G401 (cell line): ENCODE results near the gene RASAL1. TPM values are rescaled to one million over a fixed set of nuclear protein-coding genes. Genes with fewer than 3 reads are reported as not detected.

ENCODE experiments used
- DNase-seq: peaks from one replicate; pipeline ENCODE4 v3.0.0-alpha.2; 2015; ENCODE audit warnings: low spot score
- in situ Hi-C: cut with HindIII; loops from 2 replicates; pipeline ENCODE4 v1.10.0; 2016; ENCODE audit warnings: low sequenced_read_pairs, mixed read lengths
- total RNA-seq: library from RNA; depleted of rRNA; stranded (reverse); fragments of >200 nt; shearing (Covaris generic); gene quantifications from 2 replicates; pipeline ENCODE4 v1.2.3, GENCODE V29; 2014

Gene RASAL1
- total RNA-seq, 1 experiment from 2014 or later = 3.1 TPM

GRCh38 chr12:113066813-113067400 lies 68.7 kb downstream of the RASAL1 start:
- in situ Hi-C loops = loop anchor here (25.0 kb wide), 1 partner anchor 95 kb away; no protein-coding TSS in a partner anchor

DNA sequence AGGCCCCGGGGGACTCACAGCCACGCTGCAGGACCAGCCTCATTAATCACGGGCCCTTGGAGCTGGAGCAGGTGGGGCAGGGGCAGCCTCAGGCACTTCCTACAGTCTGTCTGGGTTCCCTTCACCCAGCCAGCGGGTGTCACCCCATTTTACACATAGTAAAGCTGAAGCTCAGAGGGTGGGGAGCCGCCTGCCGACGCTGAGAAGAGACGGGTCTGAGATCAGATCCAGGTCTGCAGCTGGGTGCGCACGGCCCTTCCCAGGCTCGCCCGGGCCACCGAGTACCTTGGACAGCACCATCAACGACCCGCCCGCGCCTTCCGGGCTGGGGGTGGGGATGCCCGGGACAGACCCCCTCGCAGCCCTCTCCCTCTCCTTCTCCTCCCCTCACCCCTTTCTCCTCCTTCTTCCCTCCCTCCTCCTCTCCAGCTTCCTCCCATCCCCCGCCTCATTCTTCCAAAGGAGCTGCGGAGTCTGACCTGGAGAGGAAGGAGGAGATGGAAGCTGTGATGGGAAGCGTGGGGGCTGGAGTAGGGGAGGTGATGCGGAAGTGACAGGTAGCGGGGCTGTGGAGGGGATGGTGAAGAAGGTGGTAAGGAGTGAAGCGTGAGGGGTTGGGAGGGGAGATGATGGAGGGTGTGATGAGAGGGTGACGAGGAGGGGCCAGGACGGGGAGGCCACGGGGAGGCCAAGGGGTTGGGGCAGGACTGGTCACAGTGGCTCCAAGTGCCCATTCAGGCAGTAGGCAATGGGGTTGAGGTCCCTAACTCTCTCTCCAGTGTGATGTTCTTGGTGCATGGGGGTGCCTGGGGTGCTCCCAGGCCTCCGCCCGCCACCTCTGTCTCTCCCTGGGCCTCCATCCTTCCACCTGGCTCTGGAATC lies 70.2 kb downstream of the RASAL1 start:
- DNase-seq = no peak
- in situ Hi-C loops = loop anchor here (25.0 kb wide), 1 partner anchor 97 kb away; no protein-coding TSS in a partner anchor

More at GRCh38 chr12:113066813-113067400, 68.7 kb downstream of the RASAL1 start:
- DNase-seq = peak; percentile 66

DNA sequence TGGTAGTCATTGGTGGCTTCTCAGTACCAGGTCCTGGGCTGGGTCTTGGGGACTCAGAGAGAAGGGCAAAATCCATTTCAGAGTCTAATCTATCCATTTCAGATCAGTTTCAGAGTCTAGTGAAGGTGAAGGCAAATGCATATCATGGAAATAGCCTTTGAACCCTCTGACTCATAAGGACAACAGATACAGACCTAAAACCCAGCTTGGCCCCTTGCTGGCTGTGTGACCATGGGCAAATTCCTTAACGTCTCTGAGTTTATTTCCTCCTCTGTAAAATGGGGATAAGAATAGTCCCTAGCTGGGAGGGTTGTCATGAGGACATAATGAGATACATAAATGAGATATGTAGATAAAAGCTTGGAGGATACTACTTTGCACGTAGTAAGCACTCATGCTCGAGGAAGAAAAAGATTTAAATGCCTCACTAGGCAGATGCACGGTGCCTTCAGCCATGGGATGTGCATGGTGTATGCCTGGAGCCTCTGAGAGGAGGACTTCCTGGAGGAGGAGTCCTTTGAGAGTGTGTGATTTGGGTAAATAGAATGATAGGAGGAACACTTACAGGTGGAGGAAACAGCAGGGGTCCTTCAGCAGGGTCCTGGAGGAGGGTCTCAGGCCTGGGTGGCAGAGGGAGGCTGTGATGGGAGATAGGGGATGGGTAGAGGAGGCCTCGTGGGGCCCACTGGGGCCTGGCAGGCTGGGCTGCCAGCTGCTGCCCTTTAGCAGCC lies 71.0 kb downstream of the RASAL1 start:
- in situ Hi-C loops = loop anchor here (25.0 kb wide), 1 partner anchor 98 kb away; no protein-coding TSS in a partner anchor
- no peak for DNase-seq

GRCh38 chr12:113063396-113064350 lies 71.9 kb downstream of the RASAL1 start:
- in situ Hi-C loops = loop anchor here (25.0 kb wide), 1 partner anchor 99 kb away; no protein-coding TSS in a partner anchor
- peak; percentile 30 for DNase-seq

GRCh38 chr12:113062502-113063395 lies 72.8 kb downstream of the RASAL1 start:
- DNase-seq = no peak

DNA sequence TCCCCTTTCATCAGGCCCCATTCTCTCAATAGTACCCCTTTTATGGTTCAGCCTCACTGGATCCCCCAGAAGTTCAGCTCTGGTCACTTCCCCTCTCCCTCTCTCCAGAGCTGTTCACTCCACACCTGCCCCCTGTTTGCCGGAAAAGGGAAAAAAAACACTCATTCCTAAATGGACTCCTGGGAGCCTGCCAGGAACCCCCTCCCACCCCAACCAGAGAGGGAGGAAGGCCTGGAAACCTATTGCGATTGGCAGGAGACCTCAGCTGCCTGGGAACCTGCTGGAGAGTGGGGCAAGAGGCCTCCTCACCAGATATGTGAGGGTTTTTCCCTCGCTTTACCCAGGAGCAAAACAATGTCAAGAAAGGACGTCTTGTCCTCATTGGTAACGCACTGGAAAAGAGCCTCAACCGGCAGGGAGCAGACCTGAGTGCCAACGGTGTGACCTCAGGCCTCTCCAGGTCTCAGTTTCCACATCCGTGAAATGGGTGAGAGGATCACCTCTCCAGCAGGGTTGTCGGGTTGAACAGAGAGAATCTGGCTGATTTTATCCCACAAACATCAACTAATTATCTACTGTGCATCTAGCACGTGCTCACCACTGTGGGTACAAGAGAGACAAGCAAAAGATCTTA lies 74.4 kb downstream of the RASAL1 start:
- in situ Hi-C loops = loop anchor here (25.0 kb wide), 1 partner anchor 101 kb away; no protein-coding TSS in a partner anchor
- DNase-seq = no peak

More at GRCh38 chr12:113062502-113063395, 72.8 kb downstream of the RASAL1 start:
- in situ Hi-C loops = loop anchor here (25.0 kb wide), 1 partner anchor 100 kb away; no protein-coding TSS in a partner anchor

DNA sequence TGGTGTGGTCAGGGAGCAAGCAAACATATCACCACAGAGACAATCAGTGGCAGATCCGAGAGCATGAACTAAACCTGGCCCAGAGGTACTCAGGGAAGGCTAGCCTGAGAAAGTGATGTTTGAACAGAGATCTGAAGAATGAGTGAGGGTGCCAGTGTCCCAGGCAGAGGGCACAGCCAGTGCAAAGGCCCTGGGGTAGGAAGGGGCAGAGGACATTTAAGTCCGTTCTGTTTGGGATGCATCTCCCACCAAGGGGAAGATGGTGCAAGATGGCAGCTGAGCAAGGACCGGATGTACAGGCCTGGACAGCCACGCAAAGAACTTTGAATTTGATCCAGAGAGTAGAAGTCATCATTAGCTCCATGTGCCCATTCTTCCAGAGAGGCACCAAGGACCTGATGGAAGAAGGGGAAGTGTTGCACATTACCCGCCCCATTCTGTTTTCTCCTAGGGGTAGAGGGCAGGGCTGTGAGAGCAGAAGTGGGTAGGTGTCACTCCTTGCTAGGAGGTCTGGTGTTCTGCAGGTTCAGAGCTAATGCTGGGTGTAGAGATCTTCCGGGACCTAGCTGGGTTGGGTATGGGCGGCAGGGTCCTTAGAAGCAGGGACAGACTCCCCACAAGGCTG lies 75.1 kb downstream of the RASAL1 start:
- in situ Hi-C loops = loop anchor here (25.0 kb wide), 1 partner anchor 102 kb away; no protein-coding TSS in a partner anchor
- DNase-seq = no peak

- no peak for DNase-seq
- in situ Hi-C loops = loop anchor here (25.0 kb wide), 1 partner anchor 103 kb away; no protein-coding TSS in a partner anchor
These were observed 76.4 kb downstream of the RASAL1 start for GRCh38 chr12:113059071-113059595.

- in situ Hi-C loops = loop anchor here (25.0 kb wide), 1 partner anchor 104 kb away; no protein-coding TSS in a partner anchor
- no peak for DNase-seq
These were observed 77.0 kb downstream of the RASAL1 start for GRCh38 chr12:113058553-113058952.

DNA sequence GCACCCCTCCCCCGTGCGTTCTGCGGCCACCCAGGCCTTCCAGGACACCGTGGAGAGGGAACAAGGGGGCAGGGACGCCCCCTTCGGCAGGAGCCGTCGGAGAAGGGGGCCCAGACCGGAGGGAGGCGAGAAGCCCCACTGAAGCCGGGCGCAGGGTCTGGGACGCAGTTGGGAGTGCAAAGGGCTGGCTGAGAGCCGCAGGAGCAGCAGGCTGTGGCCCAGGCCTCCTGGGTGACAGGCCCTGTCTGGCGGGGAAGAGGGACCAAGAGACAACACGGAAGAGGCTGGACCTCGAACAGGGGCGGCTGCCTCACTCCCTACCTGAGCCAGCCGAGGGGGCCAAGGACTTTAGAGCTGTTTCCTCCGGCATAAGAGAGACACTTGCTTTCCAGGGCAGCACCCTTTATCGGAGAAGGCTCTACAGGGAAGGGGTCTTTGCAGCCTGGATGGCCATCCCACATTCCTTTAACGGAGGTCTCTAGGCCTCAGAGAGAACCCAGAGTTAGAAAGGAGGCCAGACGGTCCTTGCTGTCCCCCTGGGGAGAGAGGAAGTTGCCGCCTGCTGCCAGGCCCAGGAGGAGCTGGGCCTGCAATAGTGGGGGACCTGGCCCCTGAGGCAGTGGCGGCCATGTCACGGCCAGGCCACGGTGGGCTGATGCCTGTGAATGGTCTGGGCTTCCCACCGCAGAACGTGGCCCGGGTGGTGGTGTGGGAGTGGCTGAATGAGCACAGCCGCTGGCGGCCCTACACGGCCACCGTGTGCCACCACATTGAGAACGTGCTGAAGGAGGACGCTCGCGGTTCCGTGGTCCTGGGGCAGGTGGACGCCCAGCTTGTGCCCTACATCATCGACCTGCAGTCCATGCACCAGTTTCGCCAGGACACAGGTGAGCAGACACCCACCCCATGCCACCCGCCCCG lies 77.7 kb downstream of the RASAL1 start:
- in situ Hi-C loops = loop anchor here (25.0 kb wide), 1 partner anchor 104 kb away; no protein-coding TSS in a partner anchor
- peak; percentile 53 for DNase-seq

DNA sequence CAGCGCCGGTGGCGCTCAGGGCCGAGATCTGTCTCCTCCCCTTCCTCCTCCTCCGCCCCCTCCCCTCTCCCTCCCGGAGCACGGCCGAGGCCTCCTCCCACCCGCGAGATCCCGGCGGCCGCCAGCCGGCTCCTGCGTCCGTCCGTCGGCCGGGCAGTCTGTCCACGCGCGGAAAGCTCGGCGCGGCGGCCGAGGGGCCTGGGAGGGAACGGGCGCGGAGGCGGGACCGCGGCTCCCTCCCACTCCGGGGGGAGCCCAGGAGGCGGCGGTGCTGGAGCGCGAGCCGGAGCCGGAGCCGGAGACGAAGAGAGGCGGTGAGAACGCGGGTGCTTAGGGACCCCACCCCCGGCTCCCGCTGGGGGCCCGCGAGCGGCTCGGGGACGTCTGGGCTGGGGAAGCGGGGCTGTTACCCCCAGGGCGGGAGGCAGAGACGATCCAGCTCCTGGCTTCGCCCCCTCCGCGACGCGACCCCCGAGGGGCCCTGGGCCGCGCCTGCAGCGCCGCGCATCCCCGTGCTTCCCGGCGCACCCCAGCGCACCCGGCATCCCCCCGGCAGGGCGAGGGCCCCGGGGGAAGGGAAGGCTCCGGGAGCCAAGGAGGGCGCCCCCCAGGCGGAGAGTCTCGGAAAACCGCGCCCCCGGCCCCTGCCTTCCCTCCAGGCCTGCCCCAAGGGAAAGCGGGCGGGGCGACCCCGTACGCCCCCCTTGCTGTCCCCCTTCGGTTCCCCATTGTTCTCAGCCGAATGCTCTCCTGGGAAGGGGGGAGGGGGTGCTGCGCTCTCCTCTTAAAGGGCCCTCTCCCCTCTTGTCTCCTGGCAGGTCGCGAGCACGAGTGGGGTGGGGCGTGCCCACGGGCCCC lies 78.7 kb downstream of the RASAL1 start, which contains the start of gene DTX1:
TSS of gene DTX1 (plus strand) at position 100 of the 858 bp plus-strand sequence. CDS start 1,463 bp downstream, outside the sequence.
- in situ Hi-C loops = loop anchor here (25.0 kb wide), 1 partner anchor 105 kb away; no protein-coding TSS in a partner anchor
- DNase-seq = peak; percentile 56

- no peak for DNase-seq
- in situ Hi-C loops = loop anchor here (25.0 kb wide), 1 partner anchor 106 kb away; no protein-coding TSS in a partner anchor
These were observed 79.3 kb downstream of the RASAL1 start for GRCh38 chr12:113056381-113056630.

DNA sequence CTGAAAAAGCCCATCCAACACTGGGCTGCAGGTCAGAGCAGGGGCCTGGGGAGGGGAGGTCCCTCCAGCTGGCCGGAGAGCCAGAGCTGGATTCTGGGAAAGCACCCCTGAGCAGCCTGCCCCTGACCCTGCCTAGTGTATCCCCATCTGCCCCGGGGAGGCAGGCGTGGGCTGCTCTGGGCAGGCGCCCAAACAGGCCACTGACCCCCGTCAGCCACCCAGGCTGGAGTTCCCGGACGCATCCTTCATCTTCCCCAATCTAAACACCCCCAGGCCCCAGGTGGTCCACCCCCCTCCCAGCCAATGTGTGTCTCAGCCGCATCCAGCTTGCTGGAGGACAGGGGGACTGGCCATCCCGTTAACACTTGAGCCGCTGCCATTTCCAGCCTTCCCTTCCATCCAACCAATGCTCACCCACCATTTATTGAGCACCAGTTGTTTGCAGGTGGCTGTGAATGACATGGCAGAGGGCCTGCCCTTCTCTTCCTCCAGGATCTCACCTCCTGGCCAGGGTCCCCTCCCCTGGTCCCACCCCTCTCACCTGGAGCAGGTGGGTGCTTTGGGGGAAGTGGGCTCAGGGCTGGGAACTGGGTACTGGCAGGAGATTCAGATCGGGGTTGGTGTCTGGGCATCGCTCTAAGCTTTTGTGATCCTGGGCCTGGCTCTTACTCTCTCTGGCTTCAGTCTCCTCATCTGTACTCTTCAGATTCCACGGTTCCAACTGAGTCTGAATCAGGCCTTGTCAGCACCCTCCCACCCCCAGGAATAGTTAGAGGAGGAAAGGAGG lies 79.8 kb downstream of the RASAL1 start:
- no peak for DNase-seq
- in situ Hi-C loops = loop anchor here (25.0 kb wide), 1 partner anchor 107 kb away; no protein-coding TSS in a partner anchor
